NCI-H2227 treated with DMSO at 0.1 percent for 48 hours (cell line): ENCODE results near the gene NBPF6.
"Not testable (repeated sequence)": the region's sequence is repeated elsewhere in the genome, so short reads cannot be mapped to it uniquely, and the experiment has no call there.

Experiments used
- DNase-seq: peaks from one replicate; lab custom pipeline; 2025; lab: John Stamatoyannopoulos, UW

Gene NBPF6, protein sequence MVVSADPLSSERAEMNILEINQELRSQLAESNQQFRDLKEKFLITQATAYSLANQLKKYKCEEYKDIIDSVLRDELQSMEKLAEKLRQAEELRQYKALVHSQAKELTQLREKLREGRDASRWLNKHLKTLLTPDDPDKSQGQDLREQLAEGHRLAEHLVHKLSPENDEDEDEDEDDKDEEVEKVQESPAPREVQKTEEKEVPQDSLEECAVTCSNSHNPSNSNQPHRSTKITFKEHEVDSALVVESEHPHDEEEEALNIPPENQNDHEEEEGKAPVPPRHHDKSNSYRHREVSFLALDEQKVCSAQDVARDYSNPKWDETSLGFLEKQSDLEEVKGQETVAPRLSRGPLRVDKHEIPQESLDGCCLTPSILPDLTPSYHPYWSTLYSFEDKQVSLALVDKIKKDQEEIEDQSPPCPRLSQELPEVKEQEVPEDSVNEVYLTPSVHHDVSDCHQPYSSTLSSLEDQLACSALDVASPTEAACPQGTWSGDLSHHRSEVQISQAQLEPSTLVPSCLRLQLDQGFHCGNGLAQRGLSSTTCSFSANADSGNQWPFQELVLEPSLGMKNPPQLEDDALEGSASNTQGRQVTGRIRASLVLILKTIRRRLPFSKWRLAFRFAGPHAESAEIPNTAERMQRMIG

DNA sequence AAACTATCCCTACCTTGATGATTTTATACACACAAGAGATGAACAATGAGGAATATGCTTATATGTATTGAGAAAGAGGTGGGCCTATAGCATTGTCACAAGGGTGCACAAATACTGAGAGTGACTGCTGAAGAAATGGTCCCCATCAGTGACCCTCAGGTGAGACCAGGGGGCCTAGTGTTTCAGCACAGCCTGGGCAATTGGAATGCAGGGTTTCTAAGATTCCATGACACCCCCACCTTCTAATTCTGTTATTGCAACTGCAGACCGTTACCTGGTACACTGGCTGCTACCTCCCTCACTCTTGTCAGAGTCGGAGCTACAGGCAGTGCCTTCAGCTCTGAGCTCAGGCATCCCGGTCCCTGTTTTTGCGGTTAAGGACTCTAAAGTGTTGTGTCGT lies at the start of gene NBPF6:
TSS of gene NBPF6 (plus strand) at position 301 of the 400 bp plus-strand sequence. CDS start 259 bp downstream, outside the sequence.
- DNase-seq, result not testable (repeated sequence)

DNA sequence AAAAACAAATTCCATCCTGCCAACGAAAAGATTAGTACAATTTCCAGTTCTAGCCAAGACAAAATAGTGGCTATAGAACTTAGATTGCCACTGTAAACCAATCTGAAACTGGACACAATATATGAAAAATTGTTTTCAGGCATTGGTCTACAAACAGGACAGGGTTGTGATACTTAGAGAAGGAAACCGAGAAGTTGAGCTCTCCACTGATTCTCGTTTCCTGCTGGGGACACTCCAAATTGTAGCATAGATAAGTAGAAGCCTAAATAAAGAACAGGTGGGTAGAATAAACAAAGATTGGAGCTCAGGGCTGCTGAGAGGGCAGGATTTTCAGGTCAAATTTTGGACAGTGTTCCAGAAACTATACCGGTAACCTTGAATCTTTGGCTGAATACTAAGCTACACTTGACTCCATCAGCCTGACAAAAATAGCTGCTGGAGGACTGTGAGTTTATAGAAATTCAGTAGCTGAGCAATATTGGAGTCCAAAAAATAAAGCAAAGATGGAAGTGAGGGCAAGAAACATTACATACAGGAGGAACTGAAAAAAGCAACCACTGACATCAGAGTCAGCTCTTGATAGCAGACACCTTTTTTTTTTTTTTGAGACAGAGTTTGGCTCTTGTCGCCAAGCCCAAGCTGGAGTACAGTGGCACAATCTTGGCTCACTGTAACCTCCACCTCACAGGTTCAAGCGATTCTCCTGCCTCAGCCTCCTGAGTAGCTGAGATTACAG lies 38.9 kb upstream of the NBPF6 start:
- DNase-seq, result not testable (repeated sequence)

DNA sequence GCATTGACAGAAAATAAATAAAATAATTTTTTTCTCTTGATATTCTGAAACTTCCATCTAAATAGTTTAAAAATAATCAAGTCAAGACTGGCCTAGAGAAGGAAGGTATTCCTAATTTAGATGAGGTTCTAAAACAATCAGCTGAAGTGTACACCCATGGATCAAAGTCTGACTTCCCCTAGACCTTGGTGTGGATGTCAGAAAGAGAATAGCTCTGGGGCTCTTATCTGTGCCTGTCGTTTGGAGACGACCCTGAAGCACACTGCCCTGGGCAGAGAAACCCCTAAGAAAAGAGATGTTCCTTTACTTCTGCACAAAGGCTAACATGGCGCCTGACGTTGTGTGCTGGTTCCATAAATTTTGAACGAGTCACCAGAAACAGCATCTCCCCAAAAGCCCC lies 30.0 kb upstream of the NBPF6 start:
- not testable (repeated sequence) for DNase-seq

DNA sequence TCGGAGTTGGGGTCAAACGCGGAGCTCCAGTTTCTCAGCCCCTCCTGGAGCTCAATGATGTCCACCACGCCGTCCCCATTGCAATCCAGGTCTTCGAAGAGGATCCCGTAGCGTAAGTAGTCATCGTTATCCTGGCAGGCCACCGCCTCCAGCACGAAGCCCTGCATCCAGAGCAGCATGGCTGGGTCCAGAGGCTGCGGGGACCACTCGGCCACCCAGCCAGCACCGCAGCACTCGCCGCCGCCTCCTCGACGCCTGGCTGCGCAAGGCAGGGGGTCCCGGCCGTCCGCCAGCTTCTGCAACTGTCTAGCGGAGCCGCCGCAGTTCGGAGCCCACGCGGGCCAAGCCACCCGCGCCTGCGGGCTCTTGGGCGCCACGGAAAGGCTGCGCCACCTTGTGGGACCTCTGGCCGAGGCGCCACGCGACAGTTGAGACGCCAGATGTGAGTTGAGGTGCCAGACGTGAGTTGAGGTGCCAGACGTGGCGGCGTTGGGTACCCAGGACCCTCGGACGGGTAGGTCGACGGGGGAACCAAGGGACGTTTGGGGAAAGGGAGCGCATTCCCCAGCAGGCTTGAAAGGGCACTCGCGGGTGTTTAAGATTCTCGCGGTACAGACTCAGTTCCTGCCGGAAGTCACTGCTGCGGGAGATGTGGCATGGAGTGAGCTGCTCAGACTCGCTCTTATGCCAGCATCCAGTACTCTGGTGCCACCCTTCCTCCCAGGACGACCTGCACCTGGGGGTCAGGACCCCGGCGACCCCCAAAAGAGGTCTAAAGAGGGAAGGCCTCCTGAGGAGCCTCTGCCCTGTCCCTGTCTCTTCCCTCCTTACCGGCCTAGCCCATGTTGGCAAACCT lies 28.9 kb upstream of the NBPF6 start:
- DNase-seq, result not testable (repeated sequence)

DNA sequence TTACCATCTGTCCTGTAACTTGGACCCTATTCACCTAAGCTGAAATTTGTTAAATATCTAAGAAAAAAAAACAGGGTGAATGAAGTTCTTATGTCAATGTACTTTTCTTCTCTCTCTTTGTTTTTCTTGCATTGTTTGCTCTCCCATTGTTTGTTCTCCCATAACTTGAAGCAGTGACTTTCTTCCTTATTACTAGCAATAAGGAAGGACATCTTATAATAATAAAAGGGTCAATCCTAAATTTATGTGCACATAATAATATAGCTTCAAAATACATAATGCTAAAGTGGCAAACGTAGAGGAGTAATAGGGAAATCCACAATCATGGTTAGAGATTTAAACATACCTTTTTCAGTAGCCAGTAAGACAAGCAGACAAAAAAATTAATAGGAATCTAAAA lies 23.3 kb upstream of the NBPF6 start:
- not testable (repeated sequence) for DNase-seq

DNA sequence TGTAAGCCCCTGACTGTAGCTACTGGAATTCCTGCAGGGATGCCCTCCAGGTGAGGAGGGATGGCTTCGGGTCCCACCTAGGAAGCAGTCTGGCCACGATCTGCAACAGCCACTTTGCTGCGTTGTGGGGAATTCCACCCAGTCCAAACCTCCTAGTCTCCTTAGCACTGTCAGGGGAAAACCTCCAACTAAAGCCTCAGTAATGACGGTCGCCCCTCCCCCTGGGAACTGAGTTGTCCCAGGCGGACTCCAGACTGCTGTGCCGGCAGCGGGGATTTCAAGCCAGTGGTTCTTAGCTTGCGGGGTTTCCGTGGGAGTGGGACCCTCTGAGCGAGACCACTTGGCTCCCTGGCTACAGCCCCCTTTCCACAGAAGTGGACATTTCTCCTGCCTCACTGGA lies 18.1 kb upstream of the NBPF6 start:
- not testable (repeated sequence) for DNase-seq

DNA sequence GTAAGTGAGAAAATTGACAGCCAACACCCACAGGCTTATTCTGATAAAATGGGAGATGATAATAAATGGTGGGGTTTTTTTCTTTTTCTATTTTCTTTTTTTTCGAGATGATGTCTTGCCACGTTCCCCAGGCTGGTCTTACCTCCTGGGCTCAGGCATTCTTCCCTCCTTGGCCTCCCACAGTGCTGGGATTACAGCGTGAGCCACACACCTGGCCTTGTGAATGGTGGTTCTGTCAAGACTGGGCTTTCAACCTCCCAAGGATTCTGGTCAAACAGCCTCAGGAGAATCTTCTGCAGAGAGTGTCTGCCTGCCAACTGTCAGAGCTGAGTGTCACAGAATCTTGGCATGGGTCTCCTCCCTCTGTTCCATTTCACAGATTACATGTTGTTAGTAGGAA lies 16.7 kb upstream of the NBPF6 start:
- not testable (repeated sequence) for DNase-seq

DNA sequence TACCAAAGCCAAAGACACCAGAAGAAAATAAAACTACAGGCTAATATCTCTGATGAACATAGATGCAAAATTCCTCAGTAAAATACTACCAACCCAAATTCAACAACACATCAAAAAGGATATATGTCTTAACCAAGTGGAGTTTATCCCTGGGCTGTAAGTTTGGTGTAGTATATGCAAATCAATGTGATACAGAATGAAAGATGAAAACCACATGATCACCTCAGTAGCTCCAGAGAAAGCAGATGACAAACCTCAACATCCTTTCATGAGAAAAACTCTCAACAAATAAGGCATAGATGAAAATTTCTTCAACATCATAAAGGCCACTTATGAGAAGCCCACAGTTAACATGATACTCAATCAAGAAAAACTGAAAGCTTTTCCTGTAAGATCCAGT lies 11.6 kb upstream of the NBPF6 start:
- DNase-seq, result not testable (repeated sequence)

DNA sequence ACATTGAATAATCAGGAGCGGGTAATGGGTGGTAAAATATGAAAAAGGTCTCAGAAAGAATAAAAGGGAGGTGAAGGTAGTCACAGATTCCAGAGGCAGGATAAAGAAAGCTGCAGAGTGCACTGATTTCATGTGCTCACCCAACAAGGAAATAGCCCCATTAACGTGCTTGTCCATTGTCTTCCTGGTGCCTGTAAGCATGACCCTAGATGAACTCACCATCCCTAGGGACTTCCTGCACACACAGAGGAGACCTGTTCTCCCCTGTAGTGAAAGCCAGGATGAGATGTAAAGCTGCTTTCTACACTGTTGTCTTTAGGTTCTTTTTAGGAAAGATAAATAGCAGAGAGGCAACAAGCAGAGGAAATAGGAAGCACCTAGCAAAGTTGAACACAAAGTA lies 4.4 kb downstream of the NBPF6 start:
- DNase-seq, result not testable (repeated sequence)

DNA sequence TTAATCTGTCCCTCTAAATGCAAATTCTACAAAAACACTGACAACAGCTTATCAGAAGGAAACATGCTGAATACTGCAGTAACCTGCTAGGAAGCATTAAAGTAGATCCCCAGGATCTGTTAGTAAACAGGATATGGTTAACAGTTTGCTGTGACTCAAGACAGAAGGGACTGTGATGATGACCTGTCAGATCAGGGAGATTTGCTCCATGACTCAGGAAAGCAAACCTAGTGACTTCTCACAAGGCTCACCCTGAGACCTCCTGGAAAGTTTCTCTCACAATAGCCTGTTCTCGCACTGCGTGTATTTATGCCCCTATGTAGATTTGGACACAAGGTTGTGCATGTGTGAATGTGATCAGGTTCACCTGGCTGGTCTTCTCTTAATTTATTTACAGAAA lies 8.5 kb downstream of the NBPF6 start:
- not testable (repeated sequence) for DNase-seq

DNA sequence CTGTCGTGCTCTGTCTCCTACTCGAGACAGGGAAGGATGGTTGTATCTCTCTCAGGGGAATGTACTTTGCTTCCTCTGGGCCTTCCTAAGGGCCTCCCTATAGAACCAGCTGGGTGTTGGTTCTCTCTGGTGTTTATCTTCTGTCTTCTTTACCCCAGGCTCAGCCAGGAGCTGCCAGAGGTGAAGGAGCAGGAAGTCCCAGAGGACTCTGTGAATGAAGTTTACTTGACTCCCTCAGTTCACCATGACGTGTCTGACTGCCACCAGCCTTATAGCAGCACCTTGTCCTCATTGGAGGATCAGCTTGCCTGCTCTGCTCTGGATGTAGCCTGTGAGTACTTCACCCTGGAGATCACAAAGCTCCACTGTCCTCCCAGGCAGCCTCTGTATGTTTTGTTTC lies 11.6 kb downstream of the NBPF6 start:
- DNase-seq, result not testable (repeated sequence)

DNA sequence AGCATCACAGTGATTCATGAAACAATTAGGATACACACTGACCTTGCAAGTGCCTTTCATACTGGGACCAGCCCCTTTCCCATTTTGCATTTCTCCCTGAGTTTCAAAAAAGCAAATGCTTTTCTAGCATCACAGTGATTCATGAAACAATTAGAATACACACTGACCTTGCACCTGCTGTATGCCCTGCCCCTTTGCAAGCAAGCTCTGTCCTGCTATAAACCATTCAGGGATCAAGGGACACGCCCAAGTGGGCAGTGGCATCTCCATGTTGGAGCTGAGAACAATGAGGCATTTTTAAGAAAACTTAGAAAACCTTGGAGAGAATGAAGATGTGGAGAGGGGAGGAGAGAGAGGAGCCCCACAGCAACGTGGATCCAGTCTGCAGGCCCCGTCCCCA lies 13.8 kb downstream of the NBPF6 start:
- DNase-seq, result not testable (repeated sequence)

DNA sequence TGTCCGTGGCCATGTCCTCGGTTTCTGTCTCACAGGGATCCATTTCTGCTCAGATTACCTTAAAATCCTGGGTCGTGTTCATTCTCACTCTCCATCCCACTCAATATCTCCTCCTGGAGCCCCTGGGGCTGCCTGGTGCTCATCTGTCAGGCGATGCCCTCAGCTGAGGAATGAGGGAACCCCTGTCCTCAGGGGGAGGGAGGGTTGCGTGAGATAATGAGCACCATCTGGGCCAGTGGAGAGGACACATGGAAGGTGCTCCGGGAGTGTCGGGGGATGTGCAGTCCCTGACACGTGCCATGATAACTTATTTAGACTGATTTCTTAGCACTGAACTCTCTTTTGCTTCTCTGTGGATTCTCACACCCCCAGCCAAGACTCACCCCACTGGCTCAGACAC lies 16.0 kb downstream of the NBPF6 start:
- DNase-seq, result not testable (repeated sequence)

DNA sequence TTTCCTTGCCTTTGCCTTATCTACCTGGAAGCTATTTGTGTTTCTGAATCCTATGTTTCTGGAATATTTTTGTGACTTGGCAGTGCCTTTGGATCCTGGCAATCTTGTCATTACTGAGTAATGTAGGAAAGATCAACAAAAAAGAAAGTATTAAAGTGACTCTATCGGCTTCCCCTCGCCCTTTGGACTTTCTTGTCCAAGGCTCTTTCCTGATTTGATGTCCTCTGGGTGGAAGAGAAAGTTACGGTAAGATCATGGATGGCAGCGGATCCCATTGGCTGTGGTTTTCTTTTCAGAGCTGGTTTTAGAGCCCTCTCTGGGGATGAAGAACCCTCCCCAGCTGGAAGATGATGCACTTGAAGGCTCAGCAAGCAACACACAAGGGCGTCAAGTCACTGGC lies 17.0 kb downstream of the NBPF6 start:
- not testable (repeated sequence) for DNase-seq

DNA sequence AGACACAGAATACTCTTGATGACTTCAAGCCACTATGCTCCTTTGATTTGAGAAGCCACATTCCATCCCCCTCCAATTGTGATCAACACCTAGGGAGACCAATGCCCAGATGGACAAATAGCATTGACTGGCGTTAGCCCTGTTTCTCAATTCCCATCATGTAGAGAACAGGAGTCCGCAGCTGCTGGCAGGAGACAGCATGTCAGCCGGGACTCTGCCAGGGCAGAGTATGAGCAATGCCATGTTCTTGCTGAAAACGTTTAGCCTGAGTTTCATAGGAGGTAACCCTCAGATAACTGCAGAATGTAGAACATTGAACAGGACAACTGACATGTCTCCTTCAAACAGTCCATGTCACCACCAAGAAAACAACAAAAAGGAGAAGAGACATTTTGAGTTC lies 20.6 kb downstream of the NBPF6 start:
- not testable (repeated sequence) for DNase-seq

DNA sequence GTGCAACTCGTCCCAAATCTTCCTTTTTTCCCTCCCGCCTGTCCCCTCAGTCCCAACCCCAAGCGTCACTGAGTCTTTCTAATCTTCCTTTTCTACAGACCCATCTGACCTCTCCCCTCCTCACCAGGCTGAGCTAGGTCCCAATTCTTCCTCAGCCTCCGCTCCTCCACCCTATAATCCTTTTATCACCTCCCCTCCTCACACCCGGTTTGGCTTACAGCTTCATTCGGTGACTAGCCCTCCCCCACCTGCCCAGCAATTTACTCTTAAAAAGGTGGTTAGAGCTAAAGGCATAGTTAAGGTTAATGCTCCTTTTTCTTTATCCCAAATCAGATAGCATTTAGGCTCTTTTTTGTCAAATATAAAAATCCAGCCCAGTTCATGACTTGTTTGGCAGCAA lies 24.4 kb downstream of the NBPF6 start:
- DNase-seq, result not testable (repeated sequence)

DNA sequence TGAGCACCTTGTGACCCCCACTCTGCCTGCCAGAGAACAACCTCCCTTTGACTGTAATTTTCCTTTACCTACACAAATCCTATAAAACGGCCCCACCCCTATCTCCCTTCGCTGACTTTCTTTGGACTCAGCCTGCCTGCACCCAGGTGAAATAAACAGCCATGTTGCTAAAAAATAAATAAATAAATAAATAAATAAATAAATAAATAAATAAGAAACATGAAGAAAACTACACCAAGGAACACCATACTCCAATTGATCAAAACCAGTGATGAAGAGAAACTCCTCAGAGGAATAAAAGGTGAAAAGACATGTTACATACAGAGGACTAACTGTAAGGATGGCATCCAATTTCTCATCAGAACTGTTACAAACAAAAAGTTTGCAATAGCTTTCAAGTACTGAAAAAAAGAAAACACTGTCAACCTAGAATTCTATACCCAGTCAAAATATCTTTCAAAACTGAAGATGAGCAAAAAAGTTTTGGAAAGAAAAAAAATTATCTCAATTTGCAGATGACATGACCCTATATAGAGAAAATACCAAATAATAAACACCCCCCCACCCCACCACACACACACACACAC lies 28.4 kb downstream of the NBPF6 start:
- DNase-seq, result no peak

DNA sequence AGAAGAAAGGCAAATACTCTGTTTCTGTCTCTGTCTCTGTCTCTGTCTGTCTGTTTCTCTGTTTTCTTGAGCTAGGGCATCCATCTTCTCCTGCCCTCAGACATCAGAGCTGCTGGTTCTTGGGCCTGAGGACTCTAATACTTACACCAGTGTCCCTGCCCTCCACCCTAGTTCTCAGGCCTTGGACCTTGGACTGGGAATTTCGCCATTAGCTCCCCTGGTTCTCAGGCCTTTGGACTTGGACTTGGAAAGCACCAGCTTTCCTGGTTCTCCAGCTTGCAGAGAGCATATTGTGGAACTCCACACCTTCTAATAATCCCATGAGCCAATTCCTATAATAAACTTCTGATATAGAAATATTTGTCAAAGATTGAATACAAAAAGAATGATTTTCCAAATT lies 32.6 kb downstream of the NBPF6 start:
- no peak for DNase-seq

DNA sequence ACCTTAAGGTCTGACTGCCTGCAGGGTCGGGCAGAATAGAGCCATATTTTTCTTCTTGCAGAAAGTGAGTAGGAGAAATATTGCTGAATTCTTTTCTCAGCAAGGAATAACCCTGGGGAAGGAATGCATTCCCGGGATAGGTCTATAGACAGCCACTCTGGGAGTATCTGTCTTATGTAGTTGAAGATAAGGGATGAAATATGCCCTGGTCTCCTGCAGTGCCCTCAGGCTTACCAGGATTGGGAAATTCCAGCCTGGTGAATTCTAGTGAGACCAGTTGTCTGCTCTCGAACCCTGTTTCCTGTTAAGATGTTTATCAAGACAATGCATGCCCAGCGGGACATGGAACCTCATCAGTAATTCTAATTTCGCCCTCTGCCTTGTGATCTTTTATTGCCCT lies 35.8 kb downstream of the NBPF6 start:
- DNase-seq, result not testable (repeated sequence)

DNA sequence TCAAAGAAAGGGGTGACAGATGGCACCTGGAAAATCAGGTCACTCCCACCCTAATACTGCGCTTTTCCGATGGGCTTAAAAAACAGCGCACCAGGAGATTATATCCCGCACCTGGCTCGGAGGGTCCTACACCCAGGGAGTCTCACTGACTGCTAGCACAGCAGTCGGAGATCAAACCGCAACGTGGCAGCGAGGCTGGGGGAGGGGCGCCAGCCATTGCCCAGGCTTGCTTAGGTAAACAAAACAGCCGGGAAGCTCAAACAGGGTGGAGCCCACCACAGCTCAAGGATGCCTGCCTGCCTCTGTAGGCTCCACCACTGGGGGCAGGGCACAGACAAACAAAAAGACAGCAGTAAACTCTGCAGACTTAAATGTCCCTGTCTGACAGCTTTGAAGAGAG lies 36.6 kb downstream of the NBPF6 start:
- not testable (repeated sequence) for DNase-seq

DNA sequence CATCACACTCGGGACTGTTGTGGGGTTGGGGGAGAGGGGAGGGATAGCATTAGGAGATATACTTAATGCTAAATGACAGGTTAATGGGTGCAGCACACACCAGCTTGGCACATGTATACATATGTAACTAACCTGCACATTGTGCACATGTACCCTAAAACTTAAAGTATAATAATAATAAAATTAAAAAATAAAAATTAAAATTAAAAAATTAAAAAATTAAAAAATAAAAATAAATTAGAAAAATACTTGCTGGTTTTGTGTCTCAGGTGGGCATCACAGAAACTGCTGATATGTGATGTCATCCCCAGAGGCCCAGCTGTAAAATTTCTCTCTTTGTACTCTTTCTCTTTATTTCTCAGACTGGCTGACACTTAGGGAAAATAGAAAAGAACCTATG lies 44.9 kb downstream of the NBPF6 start:
- not testable (repeated sequence) for DNase-seq
